NB4 (cell line): ENCODE results near the gene CAMKMT.

Experiments used
- DNase-seq: peaks from one replicate; pipeline ENCODE4 v3.0.0; 2010; ENCODE audit warnings: low read depth
- H3K4me3 ChIP-seq: one replicate; pipeline ENCODE4 v1.5.1; 2011; ENCODE audit warnings: mild to moderate bottlenecking, low read depth, low read length, moderate library complexity
- CTCF ChIP-seq: IDR thresholded peaks from one replicate; pipeline ENCODE4 v1.5.1; 2012; ENCODE audit warnings: low read depth, low read length
- MAX ChIP-seq: IDR thresholded peaks from 2 replicates; pipeline ENCODE4 v1.6.1; 2011; ENCODE audit warnings: low read depth, low read length
- MYC ChIP-seq: IDR thresholded peaks from 2 replicates; pipeline ENCODE4 v1.6.1; 2011; ENCODE audit warnings: low read depth, low read length
- POLR2A ChIP-seq: IDR thresholded peaks from 2 replicates; pipeline ENCODE4 v1.6.1; 2011; ENCODE audit warnings: mild to moderate bottlenecking; ENCODE audit not compliant: insufficient read length; ENCODE audit errors: extremely low read depth

Gene CAMKMT

GRCh38 chr2:44751754-44752479 is 390.2 kb downstream of the CAMKMT start:
- H3K4me3 ChIP-seq, result no peak overlapping the region
- no peak for TF ChIP-seq CTCF
- no peak for TF ChIP-seq POLR2A
- TF ChIP-seq MAX, result peak; percentile 85
- 0 out of 2 replicates have a peak, but pooled peaks have one; percentile 25 for TF ChIP-seq MYC
- peak; percentile 69 for DNase-seq

DNA sequence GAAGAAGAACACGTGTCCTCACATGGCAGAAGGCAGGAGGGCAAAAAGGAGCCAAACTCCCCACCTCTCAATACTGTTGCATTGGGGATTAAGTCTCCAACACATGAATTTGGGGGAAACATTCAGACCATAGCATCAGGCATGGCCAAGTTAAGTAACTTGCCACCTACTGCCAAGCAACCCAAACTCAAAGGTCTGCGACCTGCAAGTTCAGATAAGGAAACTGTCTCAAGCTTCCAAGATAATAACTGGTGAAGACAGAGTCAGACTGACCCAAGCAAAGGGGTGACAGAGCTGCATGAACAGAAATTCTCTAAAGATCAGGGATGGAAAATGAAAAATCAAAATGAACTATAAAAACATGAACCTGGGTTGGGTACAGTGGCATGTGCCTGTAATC is 391.0 kb downstream of the CAMKMT start:
- no peak for TF ChIP-seq POLR2A
- TF ChIP-seq MYC, result no peak
- no peak for DNase-seq
- H3K4me3 ChIP-seq, result no peak overlapping the region

GRCh38 chr2:44753552-44754285 is 392.0 kb downstream of the CAMKMT start:
- no peak overlapping the region for H3K4me3 ChIP-seq
- peak; percentile 98 for TF ChIP-seq MYC
- TF ChIP-seq CTCF, result no peak
- TF ChIP-seq POLR2A, result no peak
- TF ChIP-seq MAX, result peak; percentile 100
- peak; percentile 97 for DNase-seq

DNA sequence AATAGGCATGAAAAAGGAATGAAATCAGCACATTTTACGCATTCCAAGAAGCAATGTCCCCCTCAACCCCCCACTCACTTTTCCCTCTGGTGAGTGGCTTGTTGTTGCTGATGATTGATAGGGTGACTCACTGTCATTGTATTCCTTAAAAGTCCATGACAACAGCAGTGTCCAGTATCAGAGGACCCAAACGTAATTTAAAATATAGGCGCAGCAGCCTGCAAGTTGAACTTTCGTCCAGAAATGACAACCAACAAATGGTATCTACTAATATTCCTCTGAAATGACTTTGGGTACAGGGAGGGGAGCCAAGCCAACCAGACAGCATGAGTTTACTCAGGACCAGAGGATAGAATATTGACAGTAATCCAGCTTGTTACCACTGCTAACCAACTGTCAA is 396.8 kb downstream of the CAMKMT start:
- DNase-seq, result no peak
- TF ChIP-seq MYC (no peak), POLR2A (no peak), MAX (no peak), CTCF (no peak)
- no peak overlapping the region for H3K4me3 ChIP-seq

DNA sequence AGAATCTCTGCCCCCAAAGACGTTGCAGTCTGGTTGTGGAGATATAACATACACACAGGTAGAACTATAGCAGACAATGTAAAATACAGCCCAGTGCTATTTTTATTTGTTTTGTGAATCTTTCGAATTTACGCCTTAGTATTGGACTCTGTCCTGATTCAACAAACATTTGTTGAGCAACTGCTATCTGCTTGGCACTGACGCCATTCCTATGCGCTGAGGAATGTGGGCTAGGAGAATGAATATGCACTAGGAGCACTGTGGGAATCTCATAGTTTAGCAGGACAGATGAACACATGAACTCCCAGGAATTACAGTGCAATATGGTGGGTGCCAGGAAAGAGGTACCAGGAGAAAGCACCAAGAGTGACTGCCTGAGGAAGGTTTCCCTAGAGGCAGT is 398.1 kb downstream of the CAMKMT start:
- H3K4me3 ChIP-seq, result no peak overlapping the region
- no peak for TF ChIP-seq MAX
- no peak for TF ChIP-seq MYC
- no peak for TF ChIP-seq CTCF
- no peak for TF ChIP-seq POLR2A
- DNase-seq, result no peak

DNA sequence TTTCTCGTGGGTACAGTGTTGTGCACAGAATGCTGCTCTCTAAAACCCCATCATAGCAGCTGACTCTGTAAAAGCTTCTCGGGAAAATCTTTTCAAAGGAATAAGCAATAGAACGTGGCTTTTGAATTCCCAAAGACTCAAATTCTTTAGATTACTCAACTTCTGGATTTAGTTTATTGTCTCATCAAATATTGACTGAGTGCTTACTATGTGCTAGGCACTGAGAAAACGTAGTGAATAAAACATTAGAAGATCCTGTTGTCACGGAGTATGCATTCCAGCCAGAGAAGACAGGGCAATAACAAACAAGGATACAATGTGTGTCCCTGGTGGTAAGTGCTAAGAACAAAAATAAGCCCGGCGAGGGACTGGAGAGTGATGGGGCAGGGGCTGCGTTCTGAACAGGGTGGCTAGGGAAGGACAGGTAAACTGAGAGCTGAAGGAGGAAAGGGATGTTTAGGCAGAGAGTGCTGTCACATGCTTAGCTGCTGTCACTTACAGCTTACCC is 401.6 kb downstream of the CAMKMT start:
- H3K4me3 ChIP-seq, result no peak overlapping the region
- DNase-seq, result no peak
- no peak for TF ChIP-seq MAX
